Activated T-helper 1 cell treated with anti-CD3 and anti-CD28 coated beads, Interleukin-2, amount 50 U/mL, for 16 hours (primary cell): ENCODE data around the gene LSR.

Source experiments
- DNase-seq, 2 donors: peaks; one replicate each; pipeline ENCODE4 v3.0.0-alpha.2; 2020; ENCODE audit warnings: low read depth in 1 of 2, low spot score in 1 of 2

Gene LSR

GRCh38 chr19:35246466-35247092 is 2.2 kb upstream of the LSR start:
- DNase-seq, result no peak

- peak; percentile 43 to 46 for DNase-seq
These were observed 1.1 kb upstream of the LSR start for GRCh38 chr19:35247526-35248309.

- DNase-seq, result no peak
These were observed 495 bp downstream of the LSR start for GRCh38 chr19:35249146-35249847.

- DNase-seq, result no peak
These were observed 1.3 kb downstream of the LSR start for GRCh38 chr19:35249848-35250711.

GRCh38 chr19:35251456-35251855 is 2.7 kb downstream of the LSR start:
- no peak for DNase-seq

- no peak for DNase-seq
These were observed 4.8 kb downstream of the LSR start for GRCh38 chr19:35253316-35254286.

GRCh38 chr19:35254341-35255297 is 5.8 kb downstream of the LSR start:
- no peak for DNase-seq

- DNase-seq, result no peak
These were observed 7.8 kb downstream of the LSR start for GRCh38 chr19:35256566-35256965.

GRCh38 chr19:35257113-35257461 is 8.3 kb downstream of the LSR start:
- DNase-seq, result no peak

GRCh38 chr19:35260694-35261304 is 12.0 kb downstream of the LSR start:
- no peak for DNase-seq

GRCh38 chr19:35261356-35262100 is 12.7 kb downstream of the LSR start:
- no peak for DNase-seq

- DNase-seq, result no peak
These were observed 13.4 kb downstream of the LSR start for GRCh38 chr19:35262101-35262761.

- no peak for DNase-seq
These were observed 15.7 kb downstream of the LSR start for GRCh38 chr19:35264268-35265125.

GRCh38 chr19:35265126-35265899 is 16.5 kb downstream of the LSR start:
- no peak for DNase-seq

GRCh38 chr19:35265900-35266519 is 17.2 kb downstream of the LSR start:
- no peak for DNase-seq
